ENCODE results near the gene NTHL1.

Gene NTHL1

DNA sequence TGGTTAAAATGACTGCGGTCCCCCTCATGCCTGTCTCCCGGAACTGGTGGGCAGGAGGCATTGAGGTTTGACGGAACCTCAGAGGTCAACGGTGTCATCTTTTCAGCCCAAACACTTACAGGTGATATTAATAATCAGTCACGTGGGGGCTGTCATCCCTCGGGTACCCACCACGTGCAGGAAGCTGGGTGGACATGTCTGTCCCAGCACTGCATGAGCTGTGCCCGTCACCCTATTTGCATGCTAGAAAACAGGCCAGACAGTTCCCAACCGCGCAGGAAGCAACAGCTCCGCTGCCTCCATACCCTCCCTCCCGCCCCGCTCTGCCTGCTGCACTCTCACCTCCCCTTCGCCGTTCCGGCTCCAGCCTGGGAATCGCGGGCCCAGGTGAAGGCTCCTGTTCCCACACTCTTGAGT lies 56.5 kb downstream of the NTHL1 start:
- DNase-seq: no peak

DNA sequence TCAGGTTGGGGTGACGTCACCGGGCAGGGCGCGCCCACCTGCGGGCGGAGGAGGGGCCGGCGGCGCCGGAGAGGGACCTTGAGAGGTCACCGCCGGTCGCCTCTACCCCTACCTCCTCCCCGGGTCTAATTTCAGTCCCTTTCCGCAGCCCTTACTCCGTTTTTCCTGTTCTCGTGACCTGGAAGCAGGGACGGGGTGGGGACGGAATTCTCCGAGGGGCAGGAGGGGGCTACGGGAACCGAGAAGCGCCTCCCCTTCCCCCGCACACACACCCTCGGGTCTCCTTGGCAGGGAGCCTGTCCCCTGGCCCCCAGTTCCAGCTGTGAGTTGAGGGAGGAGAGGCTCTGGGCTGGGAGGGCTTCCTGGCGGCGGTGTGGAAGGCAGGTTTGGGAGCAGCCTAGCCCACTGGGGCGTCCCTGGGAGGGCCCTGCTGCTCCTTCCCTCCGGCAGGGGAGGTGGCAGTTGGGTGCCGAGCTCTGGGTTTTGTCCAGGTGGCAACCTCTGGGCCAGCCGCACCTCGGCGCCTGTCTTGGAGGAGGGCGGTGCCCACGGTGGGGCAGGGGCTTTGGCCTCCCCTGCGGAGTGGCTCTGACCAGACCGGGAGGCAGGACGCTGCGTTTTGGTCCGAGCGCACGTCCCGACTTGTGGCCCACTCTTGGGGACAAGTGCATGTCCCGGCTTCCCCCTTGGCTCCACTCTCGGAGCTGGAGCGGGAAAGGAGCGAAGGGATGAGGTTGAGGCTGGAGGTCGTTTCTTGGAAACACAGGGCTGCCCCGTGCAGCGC lies 57.1 kb downstream of the NTHL1 start:
- no peak for DNase-seq

DNA sequence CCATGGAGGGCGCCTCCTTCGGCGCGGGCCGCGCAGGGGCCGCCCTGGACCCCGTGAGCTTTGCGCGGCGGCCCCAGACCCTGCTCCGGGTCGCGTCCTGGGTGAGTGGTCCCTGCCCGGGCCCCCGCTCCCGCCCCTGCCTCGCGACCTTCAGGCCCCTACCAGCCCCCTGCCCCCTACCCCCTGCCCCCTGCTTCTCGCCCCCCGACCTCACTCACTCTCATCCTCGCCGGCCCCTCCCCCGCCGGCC lies 57.6 kb downstream of the NTHL1 start:
- DNase-seq: no peak
